Measurements from ENCODE around the gene NFATC2.

- TF ChIP-seq POLR2A (IDR thresholded peaks at IDR 0.05) (no peak), CTCF (IDR thresholded peaks at IDR 0.05) (no peak)
Measured at GRCh38 chr20:51522207-51522606, 20.3 kb downstream of the NFATC2 start.

All from uterus (tissue), 2 donors.